Epithelial cell of proximal tubule (primary cell): Measurements from ENCODE around the gene LIMA1. TPM values are rescaled to one million over a fixed set of nuclear protein-coding genes. Genes with fewer than 3 reads are reported as not detected.
"Not testable (repeated sequence)": the region's sequence is repeated elsewhere in the genome, so short reads cannot be mapped to it uniquely, and the experiment has no call there.

Source experiments
- DNase-seq: peaks from one replicate; pipeline ENCODE4 v3.0.0-alpha.2; 2011; ENCODE audit warnings: low read depth
- H3K4me3 ChIP-seq: 2 replicates; pipeline ENCODE4 v1.5.1; 2011; ENCODE audit warnings: low read depth, mild to moderate bottlenecking, low read length
- CTCF ChIP-seq: conservative IDR thresholded peaks from 2 replicates; pipeline ENCODE4 v1.5.1; 2012; ENCODE audit warnings: low read depth, mild to moderate bottlenecking, low read length
- total RNA-seq: library from RNA; depleted of rRNA; stranded (reverse); fragments of >200 nt; gene quantifications from 2 replicates; pipeline ENCODE4 v1.2.3, GENCODE V29; 2015

Gene LIMA1
- total RNA-seq, 1 donor from 2014 or later: 67.7 TPM

GRCh38 chr12:50160643-50161042, 122.7 kb downstream of the LIMA1 start:
- no peak overlapping the region for H3K4me3 ChIP-seq
- DNase-seq: no peak
- no peak for TF ChIP-seq CTCF

- H3K4me3 ChIP-seq: no peak overlapping the region
- DNase-seq: no peak
- no peak for TF ChIP-seq CTCF
Measured at GRCh38 chr12:50157259-50157658, 126.1 kb downstream of the LIMA1 start.

GRCh38 chr12:50156641-50157040, 126.7 kb downstream of the LIMA1 start:
- no peak for DNase-seq
- H3K4me3 ChIP-seq: no peak overlapping the region
- no peak for TF ChIP-seq CTCF

- DNase-seq, H3K4me3 ChIP-seq: not testable (repeated sequence)
Measured at GRCh38 chr12:50154947-50155346, 128.4 kb downstream of the LIMA1 start.

GRCh38 chr12:50151047-50151687, 132.2 kb downstream of the LIMA1 start:
- no peak overlapping the region for H3K4me3 ChIP-seq
- no peak for DNase-seq
- TF ChIP-seq CTCF: no peak

GRCh38 chr12:50149311-50149710, 134.0 kb downstream of the LIMA1 start:
- no peak for TF ChIP-seq CTCF
- no peak overlapping the region for H3K4me3 ChIP-seq
- DNase-seq: no peak

- not testable (repeated sequence) for H3K4me3 ChIP-seq, DNase-seq
Measured at GRCh38 chr12:50148011-50148410, 135.3 kb downstream of the LIMA1 start.

GRCh38 chr12:50147281-50147680, 136.0 kb downstream of the LIMA1 start:
- no peak overlapping the region for H3K4me3 ChIP-seq
- no peak for TF ChIP-seq CTCF
- no peak for DNase-seq
